Measurements from ENCODE around the gene CHSY3.

DNA sequence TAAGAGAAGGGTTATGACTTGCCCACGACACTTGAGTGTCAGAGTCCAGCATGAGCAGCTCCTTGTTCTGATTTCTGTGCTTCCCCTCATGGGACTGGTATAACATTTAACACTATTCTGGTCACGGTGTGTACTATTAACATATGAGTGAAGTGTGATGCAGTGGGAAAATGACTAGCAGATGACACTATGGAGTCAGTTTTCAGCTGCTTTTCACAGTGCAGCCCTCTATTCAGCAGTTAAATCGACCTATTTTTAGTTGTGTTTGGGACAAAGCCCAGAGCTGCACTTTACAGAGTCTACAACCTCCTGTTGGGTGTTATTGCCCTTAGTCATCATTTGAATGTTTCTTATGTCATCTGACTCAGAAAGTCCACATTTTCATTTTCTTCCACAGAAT is 59.1 kb downstream of the CHSY3 start:
- TF ChIP-seq POLR2AphosphoS5 (IDR thresholded peaks at IDR 0.05) (no peak), POLR2A (IDR thresholded peaks at IDR 0.05) (no peak)
